ENCODE measurements around the gene SLC9C1.

The SLC9C1 gene

DNA sequence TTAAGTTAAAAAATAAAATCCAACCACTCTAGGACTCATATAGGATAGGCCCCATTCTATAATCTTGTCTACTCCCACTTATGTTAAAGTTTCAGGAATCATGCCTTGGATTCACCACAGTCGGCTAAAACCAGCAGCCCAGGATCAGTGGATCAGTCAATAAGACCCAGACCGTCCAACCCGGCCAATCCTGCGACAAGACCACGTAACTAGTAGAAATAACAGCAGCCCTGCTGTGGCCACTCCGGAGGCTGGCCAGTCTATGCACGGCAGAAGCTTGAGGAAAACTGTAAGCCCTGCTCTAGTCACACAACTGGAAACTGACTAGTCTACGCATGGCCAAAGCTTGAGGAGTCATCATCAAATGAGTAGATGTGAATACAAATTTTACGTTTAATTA, 12.8 kb upstream of the SLC9C1 start:
- no peak for DNase-seq (ENCODE audit: low spot score)

GRCh38 chr3:112304611-112305010, 10.6 kb upstream of the SLC9C1 start:
- DNase-seq (ENCODE audit: low spot score): no peak

DNA sequence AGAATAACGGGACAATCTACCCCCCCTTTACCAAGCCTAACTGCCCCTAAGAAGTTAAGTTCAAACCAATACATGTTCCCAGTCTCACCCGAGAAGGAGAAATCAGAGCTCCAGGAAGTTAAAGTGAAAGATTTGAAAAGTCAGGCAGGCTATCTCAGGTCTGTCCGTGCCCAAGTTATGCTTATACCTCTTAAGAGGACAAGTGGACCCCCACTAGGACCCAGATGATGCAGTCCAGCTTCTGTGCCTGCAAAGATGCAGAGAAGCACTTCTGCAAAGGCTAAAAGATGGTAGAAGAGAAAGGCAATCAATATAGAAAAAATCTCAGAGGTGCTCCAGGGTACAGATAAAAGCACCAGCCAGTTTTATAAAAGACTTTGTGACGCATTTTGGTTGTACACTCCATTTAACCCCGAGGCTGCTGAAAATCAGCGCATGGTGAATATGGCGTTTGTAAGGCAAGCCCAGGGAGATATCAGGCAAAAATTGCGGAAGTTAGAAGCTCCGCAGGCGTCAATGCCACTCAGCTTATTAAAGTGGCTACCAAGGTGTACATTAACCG, 9.8 kb upstream of the SLC9C1 start:
- DNase-seq (ENCODE audit: low spot score): peak; percentile 31

DNA sequence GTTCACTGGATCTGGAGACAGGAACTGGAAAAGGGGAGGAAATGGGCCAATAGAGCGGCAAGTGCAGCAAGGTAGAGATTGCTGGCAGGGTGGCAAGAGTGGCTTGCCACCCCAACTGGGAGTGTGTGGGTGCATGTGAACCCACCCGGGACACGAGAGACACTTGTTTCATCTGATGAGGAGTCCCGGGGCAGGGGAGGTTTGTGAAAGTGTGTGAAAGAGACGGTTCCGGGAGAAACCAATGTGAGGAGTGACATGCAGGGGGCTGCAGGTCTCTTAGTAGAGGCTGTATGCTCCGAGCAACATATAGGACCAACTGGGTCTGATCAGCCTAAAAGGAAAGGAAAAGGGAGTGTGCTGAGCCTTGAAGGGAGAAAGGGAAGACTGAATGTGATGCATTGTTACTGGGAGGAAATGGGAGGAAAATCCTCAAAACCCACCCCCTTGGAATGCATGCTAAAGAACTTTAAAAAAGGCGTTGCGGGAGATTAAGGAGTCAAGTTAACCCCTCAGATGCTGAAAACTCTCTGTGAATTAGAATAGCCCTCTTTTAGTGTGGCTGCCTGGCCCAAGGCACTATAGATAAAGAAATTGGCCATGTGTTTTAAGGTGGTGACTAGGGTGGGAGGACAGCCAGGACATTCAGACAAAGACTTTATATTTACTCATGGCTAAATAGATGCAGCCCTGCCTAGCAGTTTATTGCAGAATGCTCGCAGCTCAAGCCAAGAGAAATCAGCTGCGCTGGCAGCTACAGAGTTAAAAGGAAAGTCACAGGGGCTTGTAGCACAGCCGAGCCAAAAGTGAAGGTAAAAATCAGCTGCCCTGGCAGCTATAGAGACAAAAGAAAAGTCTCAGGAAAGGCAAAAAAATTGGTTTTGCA, 9.1 kb upstream of the SLC9C1 start:
- DNase-seq (ENCODE audit: low spot score): no peak

DNA sequence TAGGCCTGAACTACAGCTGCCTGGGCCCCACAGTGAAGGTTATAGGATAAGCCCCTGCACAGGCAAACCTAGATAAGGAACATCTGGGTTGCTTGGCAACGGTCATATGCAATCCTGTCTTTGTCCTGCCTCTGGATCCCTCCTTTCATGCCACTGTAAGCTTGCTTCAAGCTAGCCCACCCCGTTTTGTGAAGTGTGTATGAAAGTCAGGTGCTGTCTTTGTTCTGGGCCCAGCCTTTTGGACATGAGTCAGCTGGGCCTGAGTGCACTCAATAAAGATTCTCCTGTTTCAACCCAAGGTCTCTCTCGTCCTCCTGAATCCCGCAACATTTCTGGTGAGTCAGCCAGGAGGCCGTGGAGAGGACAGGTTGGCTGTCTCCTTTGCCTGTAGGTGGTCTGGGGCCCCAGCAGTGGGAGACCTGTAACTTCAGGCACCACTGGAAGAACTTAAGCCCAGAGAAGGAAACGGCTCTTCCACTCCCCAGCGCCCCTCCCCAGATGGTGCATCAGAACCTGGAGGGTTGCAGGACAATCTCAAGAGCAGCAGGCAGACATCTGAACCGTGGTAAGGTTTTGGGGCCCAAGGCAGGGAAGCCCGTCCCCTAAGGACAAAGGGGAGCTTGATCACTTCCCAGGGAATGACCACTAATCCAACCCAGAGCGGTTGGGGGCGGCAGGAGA, 8.3 kb upstream of the SLC9C1 start:
- no peak for DNase-seq (ENCODE audit: low spot score)

GRCh38 chr3:112298781-112299180, 4.8 kb upstream of the SLC9C1 start:
- no peak for DNase-seq (ENCODE audit: low spot score)

DNA sequence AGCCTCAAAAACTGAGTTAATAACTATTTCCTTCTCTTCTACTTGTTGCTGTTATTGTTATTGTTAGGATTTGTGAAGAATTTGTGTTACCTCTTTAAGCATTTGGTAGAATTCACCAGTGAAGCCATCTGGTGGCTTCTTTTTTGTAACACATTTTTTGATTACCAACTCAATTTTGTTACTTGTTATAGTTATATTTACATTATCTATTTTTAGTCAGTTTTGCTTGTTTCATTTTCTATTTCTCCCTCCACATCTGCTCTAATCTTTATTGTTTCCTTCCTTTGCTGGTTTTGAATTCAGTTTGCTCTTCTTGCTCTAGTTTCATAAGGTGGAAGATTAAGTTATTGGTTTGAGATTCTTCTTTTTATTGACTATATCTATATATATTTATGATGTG, 3.7 kb upstream of the SLC9C1 start:
- DNase-seq (ENCODE audit: low spot score): no peak

GRCh38 chr3:112289011-112289410, 5.0 kb downstream of the SLC9C1 start:
- no peak for DNase-seq (ENCODE audit: low spot score)

DNA sequence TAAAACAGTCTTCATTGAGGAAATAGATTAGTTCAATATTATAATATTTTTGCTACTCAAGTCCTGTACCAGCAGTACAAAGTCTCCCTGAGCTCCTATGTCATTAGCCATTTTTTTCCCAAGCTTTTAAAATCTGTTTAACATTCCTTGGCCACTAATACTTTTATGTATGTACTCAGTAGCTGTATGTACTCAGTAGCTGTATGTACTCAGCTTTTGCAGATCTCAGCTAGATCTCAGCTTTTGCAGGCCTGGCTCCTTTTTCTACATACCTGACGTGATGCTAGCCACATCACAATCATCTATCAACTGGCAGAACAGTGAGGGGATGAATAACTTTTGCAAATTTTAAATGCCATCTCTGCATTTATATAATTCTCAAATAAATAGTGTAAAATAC, 13.8 kb downstream of the SLC9C1 start:
- DNase-seq (ENCODE audit: low spot score): no peak

DNA sequence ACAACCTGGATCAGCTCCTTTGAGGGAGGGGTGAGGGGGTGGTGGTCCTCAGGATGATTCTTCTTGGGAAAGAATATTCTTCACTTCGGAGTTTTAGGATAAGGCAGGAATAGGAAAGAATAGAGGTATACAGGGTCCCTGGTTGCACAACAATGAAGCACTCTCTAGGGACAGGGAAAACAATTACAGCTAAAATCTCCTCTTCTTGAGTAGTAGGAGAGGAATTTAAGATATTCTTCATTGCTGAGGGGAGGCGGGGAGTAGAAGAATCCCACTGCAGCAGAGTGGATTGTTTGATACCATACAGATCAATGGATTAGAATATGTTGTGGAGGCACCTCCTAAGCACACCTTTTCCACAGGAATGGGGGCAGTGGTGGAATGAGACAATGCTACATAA, 20.5 kb downstream of the SLC9C1 start:
- no peak for DNase-seq (ENCODE audit: low spot score)

DNA sequence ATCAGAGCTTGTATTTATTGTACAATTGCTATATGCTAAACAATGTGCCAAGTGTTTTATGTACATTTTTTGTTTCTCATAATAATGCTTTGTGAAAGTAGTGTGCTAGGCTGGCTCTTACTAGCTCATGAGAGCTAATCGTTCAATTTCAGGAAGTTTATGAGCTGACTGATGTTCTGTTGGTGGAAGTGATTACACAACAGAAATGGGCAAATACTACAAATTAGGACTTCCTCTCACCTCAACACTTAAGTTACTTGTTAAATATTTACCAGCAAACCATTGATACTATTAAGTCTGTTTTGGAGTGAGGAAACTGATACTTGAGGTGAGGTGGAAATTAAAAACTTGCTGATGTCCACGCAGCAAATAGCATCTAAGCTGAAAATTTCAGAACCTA, 32.3 kb downstream of the SLC9C1 start:
- DNase-seq (ENCODE audit: low spot score): no peak

DNA sequence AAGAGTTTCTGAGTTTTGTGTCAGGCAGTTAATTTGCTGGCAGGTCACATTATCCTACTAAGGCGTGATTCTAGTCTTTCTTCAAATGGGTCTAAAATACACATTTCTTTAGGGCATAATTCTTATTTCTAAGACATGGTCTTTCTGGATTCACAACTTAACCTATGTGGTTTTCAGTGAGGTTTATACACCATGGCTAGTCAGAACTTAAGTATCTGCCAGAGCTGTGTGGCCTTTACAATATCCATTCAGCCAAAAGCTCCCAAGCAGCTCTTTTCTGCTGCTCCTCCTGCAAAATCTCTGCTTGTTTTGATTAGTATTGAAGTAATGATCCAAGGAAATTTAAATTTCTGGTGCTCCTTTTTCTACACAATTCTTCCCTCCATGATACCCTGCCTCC, 33.5 kb downstream of the SLC9C1 start:
- DNase-seq (ENCODE audit: low spot score): no peak

DNA sequence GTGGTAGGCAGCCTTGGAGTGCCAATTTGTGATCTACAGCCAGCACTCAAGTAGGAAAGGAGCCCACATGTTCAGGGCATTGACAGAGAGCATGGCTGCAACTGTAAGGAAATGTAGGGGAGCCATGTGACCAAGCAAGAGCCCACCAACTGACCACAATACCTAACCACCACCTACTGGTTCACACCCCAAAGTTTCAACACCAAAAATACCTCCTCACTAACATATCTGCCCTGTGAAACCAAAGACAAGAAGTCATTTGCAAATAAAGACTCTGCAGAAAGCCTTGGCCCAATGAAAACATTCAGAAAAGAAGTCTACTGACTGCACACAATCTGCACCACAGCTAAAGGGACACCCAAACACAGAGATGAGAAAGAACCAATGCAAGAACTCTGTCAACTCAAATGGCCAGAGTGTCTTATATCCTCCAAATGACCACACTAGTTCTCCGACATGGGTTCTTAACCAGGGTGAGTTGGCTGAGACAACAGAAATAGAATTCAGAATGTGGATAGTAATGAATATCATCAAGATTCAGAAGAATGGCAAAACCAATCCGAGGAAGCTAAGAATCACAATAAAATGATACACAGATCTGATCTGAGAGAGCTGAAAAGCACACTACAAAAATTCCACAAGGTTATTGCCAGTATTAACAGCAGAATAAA, 40.6 kb downstream of the SLC9C1 start:
- no peak for DNase-seq (ENCODE audit: low spot score)

DNA sequence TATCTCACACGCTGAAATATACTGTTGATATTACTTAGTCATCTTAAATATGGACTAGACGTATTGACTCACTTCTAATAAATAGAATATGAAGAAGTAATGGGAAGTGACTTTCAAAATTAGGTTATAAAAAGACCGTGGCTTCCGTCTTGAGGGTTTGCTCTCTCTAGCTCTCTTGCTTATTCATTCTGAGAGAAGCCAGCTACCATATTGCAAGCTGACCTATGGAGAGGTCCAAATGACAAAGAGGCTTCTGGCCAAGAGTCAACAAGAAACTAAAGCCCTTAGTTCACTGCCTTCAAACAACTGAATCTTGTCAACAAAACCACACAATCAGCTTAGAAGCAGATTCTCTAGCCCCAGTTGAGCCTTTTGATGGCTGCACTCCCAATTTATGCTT, 46.1 kb downstream of the SLC9C1 start:
- no peak for DNase-seq (ENCODE audit: low spot score)

- no peak for DNase-seq (ENCODE audit: low spot score)
Observed at GRCh38 chr3:112247350-112247749, 46.7 kb downstream of the SLC9C1 start.

GRCh38 chr3:112233083-112233482, 60.9 kb downstream of the SLC9C1 start:
- no peak for DNase-seq (ENCODE audit: low spot score)

DNA sequence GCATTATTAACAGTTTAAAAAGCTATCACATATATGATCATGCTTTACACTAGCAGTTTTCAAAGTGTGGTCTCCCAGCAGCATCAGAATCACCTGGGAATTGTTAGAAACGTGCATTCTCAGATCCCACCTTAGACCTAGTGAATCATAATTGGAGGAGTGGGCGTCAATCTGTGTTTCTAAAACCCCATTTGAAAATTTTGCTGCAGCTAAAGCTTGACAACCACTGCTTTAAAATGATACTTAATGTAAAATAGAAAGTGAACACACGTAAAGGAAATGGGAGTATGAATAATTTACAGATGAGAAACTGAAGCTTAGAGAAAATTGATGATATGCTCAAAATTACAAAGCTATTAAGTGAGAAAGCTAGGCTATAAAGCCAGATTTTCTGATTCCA, 62.3 kb downstream of the SLC9C1 start:
- no peak for DNase-seq (ENCODE audit: low spot score)

GRCh38 chr3:112230033-112230432, 64.0 kb downstream of the SLC9C1 start:
- no peak for DNase-seq (ENCODE audit: low spot score)

- no peak for DNase-seq (ENCODE audit: low spot score)
Observed at GRCh38 chr3:112228786-112229185, 65.2 kb downstream of the SLC9C1 start.

GRCh38 chr3:112200317-112200666, 93.7 kb downstream of the SLC9C1 start:
- no peak for DNase-seq (ENCODE audit: low spot score)

GRCh38 chr3:112199622-112200316, 94.2 kb downstream of the SLC9C1 start:
- no peak for DNase-seq (ENCODE audit: low spot score)

- no peak for DNase-seq (ENCODE audit: low spot score)
Observed at GRCh38 chr3:112197131-112197530, 96.9 kb downstream of the SLC9C1 start.
